ENCODE results near the gene TMEM54.

Gene TMEM54

GRCh38 chr1:32929366-32929765 lies 28.2 kb upstream of the TMEM54 start:
- no peak for DNase-seq (ENCODE audit: low read depth in 2 of 2)
- no peak for TF ChIP-seq CTCF (IDR thresholded peaks at IDR 0.05; ENCODE audit: low read depth, low read length)
- no peak overlapping the region for H3K4me3 ChIP-seq (replicated peaks in 1 of 2; ENCODE audit: low read depth in 2 of 2, low read length in 2 of 2)

GRCh38 chr1:32928715-32929114 lies 27.5 kb upstream of the TMEM54 start:
- no peak for TF ChIP-seq CTCF (IDR thresholded peaks at IDR 0.05; ENCODE audit: low read depth, low read length)
- H3K4me3 ChIP-seq (replicated peaks in 1 of 2; ENCODE audit: low read depth in 2 of 2, low read length in 2 of 2) = no peak overlapping the region
- DNase-seq (ENCODE audit: low read depth in 2 of 2) = no peak

- H3K4me3 ChIP-seq (replicated peaks in 1 of 2; ENCODE audit: low read depth in 2 of 2, low read length in 2 of 2) = no peak overlapping the region
- DNase-seq (ENCODE audit: low read depth in 2 of 2) = no peak
- TF ChIP-seq CTCF (IDR thresholded peaks at IDR 0.05; ENCODE audit: low read depth, low read length) = no peak
These were observed 27.1 kb upstream of the TMEM54 start for GRCh38 chr1:32928285-32928684.

GRCh38 chr1:32927441-32927840 lies 26.3 kb upstream of the TMEM54 start:
- DNase-seq (ENCODE audit: low read depth in 2 of 2) = no peak
- no peak for TF ChIP-seq CTCF (IDR thresholded peaks at IDR 0.05; ENCODE audit: low read depth, low read length)
- H3K4me3 ChIP-seq (replicated peaks in 1 of 2; ENCODE audit: low read depth in 2 of 2, low read length in 2 of 2) = no peak overlapping the region

GRCh38 chr1:32926562-32926961 lies 25.4 kb upstream of the TMEM54 start:
- TF ChIP-seq CTCF (IDR thresholded peaks at IDR 0.05; ENCODE audit: low read depth, low read length) = no peak
- DNase-seq (ENCODE audit: low read depth in 2 of 2) = no peak
- H3K4me3 ChIP-seq (replicated peaks in 1 of 2; ENCODE audit: low read depth in 2 of 2, low read length in 2 of 2) = no peak overlapping the region

DNA sequence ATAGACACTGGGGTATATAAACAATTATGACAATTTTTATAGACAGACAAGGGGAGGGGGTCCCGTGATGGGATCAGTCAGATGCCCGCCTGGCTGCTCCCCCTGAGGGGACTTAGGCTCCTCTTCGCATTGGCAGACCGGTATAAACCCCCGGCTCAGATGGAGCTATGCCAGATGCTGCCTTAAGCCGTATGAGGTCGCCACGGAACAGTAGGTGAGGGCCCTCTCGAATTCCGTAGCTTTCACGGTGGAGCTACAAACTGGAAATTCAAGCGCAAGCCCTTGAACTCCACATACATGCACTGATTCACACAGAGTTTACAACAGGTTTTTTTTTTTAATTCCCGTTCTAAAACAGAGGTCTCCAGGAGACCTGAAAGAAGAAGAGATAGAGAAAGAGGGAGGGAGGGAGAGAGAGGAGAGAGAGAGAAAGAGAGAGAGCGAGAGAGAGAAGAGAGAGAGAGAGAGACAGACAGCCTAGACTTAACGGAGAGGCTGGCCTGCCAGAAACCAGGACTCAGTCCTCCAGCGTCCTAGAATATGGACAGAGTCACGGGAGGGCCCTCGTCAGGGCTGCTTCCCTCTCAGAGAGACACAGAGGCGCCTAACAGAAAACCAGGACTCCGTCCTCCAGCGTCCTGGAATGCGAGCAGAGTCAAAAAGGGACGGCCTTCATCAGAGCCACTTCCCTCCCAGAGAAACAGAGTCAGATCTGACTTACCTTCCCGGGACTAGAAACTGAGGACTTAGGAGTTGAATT lies 24.4 kb upstream of the TMEM54 start:
- no peak overlapping the region for H3K4me3 ChIP-seq (replicated peaks in 1 of 2; ENCODE audit: low read depth in 2 of 2, low read length in 2 of 2)
- peak in 1 of 2 donors; percentile 22 for DNase-seq (ENCODE audit: low read depth in 2 of 2)
- TF ChIP-seq CTCF (IDR thresholded peaks at IDR 0.05; ENCODE audit: low read depth, low read length) = no peak

GRCh38 chr1:32924881-32925344 lies 23.7 kb upstream of the TMEM54 start:
- TF ChIP-seq CTCF (IDR thresholded peaks at IDR 0.05; ENCODE audit: low read depth, low read length) = no peak
- no peak overlapping the region for H3K4me3 ChIP-seq (replicated peaks in 1 of 2; ENCODE audit: low read depth in 2 of 2, low read length in 2 of 2)
- DNase-seq (ENCODE audit: low read depth in 2 of 2) = no peak
